HG03108 (cell line): ENCODE data around the gene GABBR2.
"Not testable (repeated sequence)": the region's sequence is repeated elsewhere in the genome, so short reads cannot be mapped to it uniquely, and the experiment has no call there.

ENCODE experiments used
- ATAC-seq: cut with Tn5 transposase; IDR thresholded peaks from one replicate; pipeline ENCODE4 v1.9.1; 2021; ENCODE audit warnings: moderate library complexity; ENCODE audit not compliant: unreplicated experiment

The GABBR2 gene

GRCh38 chr9:98520221-98520960 lies 188.3 kb downstream of the GABBR2 start:
- no peak for ATAC-seq

- no peak for ATAC-seq
Measured at GRCh38 chr9:98519641-98520040, 189.1 kb downstream of the GABBR2 start.

- ATAC-seq, result no peak
Measured at GRCh38 chr9:98518556-98518955, 190.2 kb downstream of the GABBR2 start.

GRCh38 chr9:98517761-98518160 lies 191.0 kb downstream of the GABBR2 start:
- no peak for ATAC-seq

- ATAC-seq, result no peak
Measured at GRCh38 chr9:98516897-98517503, 191.7 kb downstream of the GABBR2 start.

GRCh38 chr9:98516205-98516896 lies 192.4 kb downstream of the GABBR2 start:
- no peak for ATAC-seq

- no peak for ATAC-seq
Measured at GRCh38 chr9:98515506-98516204, 193.1 kb downstream of the GABBR2 start.

- ATAC-seq, result no peak
Measured at GRCh38 chr9:98514841-98515240, 193.9 kb downstream of the GABBR2 start.

- not testable (repeated sequence) for ATAC-seq
Measured at GRCh38 chr9:98508217-98508919, 200.4 kb downstream of the GABBR2 start.

GRCh38 chr9:98506422-98507054 lies 202.2 kb downstream of the GABBR2 start:
- ATAC-seq, result no peak

GRCh38 chr9:98504298-98505282 lies 204.1 kb downstream of the GABBR2 start:
- ATAC-seq, result no peak

- no peak for ATAC-seq
Measured at GRCh38 chr9:98503867-98504266, 204.9 kb downstream of the GABBR2 start.

- ATAC-seq, result no peak
Measured at GRCh38 chr9:98502976-98503325, 205.8 kb downstream of the GABBR2 start.

- no peak for ATAC-seq
Measured at GRCh38 chr9:98502311-98502975, 206.3 kb downstream of the GABBR2 start.

- ATAC-seq, result no peak
Measured at GRCh38 chr9:98501819-98502218, 206.9 kb downstream of the GABBR2 start.

GRCh38 chr9:98501259-98501658 lies 207.5 kb downstream of the GABBR2 start:
- ATAC-seq, result not testable (repeated sequence)

- no peak for ATAC-seq
Measured at GRCh38 chr9:98500337-98500919, 208.3 kb downstream of the GABBR2 start.

GRCh38 chr9:98495530-98495929 lies 213.2 kb downstream of the GABBR2 start:
- ATAC-seq, result no peak
